Mucosa of stomach (tissue), 1 donor: ENCODE measurements around the gene AKT1S1.

Experiments used
- H3K27me3 ChIP-seq: one replicate; pipeline ENCODE4 v1.7.0; 2013; ENCODE audit warnings: mild to moderate bottlenecking, low read length; ENCODE audit not compliant: control insufficient read depth, insufficient read depth
- H3K36me3 ChIP-seq: one replicate; pipeline ENCODE4 v1.7.0; 2013; ENCODE audit warnings: low read length; ENCODE audit not compliant: control insufficient read depth, insufficient read depth
- H3K4me1 ChIP-seq: one replicate; pipeline ENCODE4 v1.7.0; 2013; ENCODE audit warnings: mild to moderate bottlenecking, low read length; ENCODE audit not compliant: control insufficient read depth, insufficient read depth
- H3K4me3 ChIP-seq: one replicate; pipeline ENCODE4 v1.7.0; 2013; ENCODE audit warnings: low read length
- H3K9ac ChIP-seq: one replicate; pipeline ENCODE4 v1.7.0; 2013; ENCODE audit warnings: mild to moderate bottlenecking, low read length, moderate library complexity
- H3K9me3 ChIP-seq: one replicate; pipeline ENCODE4 v1.7.0; 2013; ENCODE audit warnings: mild to moderate bottlenecking, low read length, moderate library complexity; ENCODE audit not compliant: control insufficient read depth
- donor health status: Pancreatic carcinoma.

Gene AKT1S1

DNA sequence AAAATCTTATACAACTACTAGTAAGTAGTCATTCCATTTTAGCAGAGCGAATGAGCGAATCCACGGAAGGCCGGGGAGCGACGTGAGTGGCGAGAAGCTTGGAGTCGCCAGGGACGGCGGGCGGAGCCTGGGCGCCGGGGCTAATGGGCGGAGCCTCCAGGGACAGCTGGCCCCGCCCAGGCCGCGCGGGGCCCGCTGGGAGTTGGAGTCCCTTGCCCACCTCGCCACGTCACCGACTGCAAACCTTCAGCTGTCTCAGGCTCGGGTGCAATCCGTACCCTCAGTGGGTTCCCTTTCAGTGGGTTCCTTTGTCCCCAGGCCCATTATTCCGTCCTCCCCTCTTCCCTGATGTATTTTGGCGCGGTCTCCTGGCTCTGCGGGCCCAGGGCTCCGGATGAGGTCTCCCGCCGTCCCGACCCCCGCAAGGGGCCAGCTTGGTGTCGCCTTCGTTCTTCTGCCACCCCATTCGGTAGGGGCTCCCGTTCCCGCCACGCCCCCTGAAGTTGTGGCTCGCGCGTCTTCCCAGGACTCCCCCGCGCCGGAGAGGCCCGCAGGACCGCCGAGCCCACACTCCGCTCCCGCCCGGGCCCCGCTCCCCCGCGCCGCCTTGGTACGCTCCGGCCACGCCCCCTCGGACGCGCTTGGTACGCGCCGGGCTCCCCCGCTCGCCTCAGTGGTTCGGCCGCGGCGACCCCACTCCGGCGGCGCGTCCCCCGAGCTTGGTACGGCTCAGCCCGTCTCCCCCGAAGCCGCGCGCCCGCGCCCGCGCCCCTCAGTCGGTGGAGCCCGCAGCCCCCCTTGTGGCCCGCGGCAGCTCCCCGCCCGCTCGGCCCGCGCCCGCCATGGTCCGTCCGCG, 26.4 kb downstream of the AKT1S1 start, which contains the start of gene PTOV1:
TSS of gene PTOV1 (plus strand) at position 673 of the 856 bp plus-strand sequence.
- H3K36me3 ChIP-seq, result no peaks in the 10 kb centered on the region
- H3K9me3 ChIP-seq, result no peaks in the 10 kb centered on the region
- peak within 1 kb of the TSS; percentile 100 for H3K9ac ChIP-seq
- H3K4me3 ChIP-seq, result peak within 1 kb of the TSS; percentile 95
- no peaks in the 10 kb centered on the region for H3K27me3 ChIP-seq
- peaks cover 30% of the 10 kb centered on the region for H3K4me1 ChIP-seq

DNA sequence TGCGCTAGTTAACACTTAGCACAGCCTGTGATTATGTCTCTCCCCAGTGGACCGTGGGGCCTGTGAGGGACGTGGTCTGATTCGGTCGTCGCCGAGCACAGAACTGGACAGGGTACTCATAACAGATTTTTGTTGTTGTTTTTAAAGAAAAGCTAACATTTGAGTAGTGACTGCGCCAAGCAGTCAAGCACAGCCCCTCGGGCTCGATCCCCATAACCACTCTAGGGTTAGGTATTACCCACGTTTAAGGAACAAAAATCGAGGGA, 27.0 kb downstream of the AKT1S1 start:
- peak overlapping the region; percentile 95 for H3K4me3 ChIP-seq
- H3K4me1 ChIP-seq, result peaks cover 30% of the 10 kb centered on the region
- H3K9me3 ChIP-seq, result no peaks in the 10 kb centered on the region
- no peaks in the 10 kb centered on the region for H3K27me3 ChIP-seq
- no peaks in the 10 kb centered on the region for H3K36me3 ChIP-seq
- H3K9ac ChIP-seq, result peak overlapping the region; percentile 100

DNA sequence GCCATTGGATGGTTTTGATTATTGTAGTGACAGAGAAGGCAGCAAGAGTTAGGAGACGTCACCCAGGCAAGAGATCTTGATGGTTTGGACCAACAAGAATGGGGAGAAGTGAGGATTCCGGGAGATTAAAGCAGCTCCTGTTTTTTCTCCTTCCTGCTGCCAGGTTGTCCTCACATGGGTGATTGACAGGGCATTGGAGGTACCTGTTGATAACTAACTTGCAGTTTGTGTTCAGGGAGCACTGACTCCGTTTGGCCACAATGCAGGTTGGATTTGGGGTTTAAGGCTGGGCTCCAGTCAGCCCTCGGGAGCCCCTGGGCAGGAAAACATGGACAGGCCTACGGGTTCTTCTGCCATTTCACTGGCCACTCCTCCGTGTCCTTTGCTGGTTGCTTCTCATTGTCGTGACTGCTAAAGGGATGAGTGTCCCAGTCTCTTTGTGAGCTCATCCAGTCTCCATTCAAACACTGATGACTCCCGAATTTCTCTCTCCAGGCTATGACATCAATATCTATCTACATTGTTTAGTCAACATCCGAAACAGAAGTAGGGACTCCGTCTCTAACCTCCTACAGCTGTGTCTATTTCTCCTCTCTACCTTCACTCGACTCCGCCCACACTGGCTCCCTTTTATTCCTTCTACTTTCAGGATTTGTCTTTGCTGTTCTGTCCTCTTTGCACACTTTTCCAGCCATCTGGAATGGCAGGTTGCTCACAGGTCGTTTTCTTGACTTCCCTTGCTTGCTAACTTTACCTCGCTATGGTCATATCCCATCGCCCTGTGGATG, 27.5 kb downstream of the AKT1S1 start:
- H3K9ac ChIP-seq, result no peak overlapping the region
- no peaks in the 10 kb centered on the region for H3K9me3 ChIP-seq
- no peak overlapping the region for H3K4me3 ChIP-seq
- peaks cover 30% of the 10 kb centered on the region for H3K4me1 ChIP-seq
- H3K36me3 ChIP-seq, result no peaks in the 10 kb centered on the region
- no peaks in the 10 kb centered on the region for H3K27me3 ChIP-seq

DNA sequence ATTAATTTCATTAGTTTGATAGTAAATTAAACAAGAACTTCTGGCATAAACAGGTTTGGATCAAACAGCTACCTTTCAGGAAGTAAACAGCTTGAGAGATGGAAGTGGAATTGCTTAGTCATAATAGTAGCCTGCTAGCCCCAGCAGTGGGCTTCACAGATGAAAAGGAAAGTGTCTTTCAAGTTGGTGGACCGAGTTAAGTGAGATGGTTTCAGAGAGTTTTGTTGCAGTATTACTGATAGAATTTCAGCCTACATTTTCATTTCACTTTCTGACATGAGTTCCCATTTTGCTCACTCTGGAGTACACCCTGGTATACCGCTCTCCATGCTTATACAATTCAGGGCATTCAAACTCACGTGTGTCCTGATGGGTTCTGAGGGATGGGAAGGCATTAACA, 28.2 kb downstream of the AKT1S1 start:
- H3K4me3 ChIP-seq, result no peak overlapping the region
- H3K4me1 ChIP-seq, result peaks cover 28% of the 10 kb centered on the region
- no peak overlapping the region for H3K9ac ChIP-seq
- no peaks in the 10 kb centered on the region for H3K36me3 ChIP-seq
- H3K27me3 ChIP-seq, result no peaks in the 10 kb centered on the region
- H3K9me3 ChIP-seq, result no peaks in the 10 kb centered on the region

DNA sequence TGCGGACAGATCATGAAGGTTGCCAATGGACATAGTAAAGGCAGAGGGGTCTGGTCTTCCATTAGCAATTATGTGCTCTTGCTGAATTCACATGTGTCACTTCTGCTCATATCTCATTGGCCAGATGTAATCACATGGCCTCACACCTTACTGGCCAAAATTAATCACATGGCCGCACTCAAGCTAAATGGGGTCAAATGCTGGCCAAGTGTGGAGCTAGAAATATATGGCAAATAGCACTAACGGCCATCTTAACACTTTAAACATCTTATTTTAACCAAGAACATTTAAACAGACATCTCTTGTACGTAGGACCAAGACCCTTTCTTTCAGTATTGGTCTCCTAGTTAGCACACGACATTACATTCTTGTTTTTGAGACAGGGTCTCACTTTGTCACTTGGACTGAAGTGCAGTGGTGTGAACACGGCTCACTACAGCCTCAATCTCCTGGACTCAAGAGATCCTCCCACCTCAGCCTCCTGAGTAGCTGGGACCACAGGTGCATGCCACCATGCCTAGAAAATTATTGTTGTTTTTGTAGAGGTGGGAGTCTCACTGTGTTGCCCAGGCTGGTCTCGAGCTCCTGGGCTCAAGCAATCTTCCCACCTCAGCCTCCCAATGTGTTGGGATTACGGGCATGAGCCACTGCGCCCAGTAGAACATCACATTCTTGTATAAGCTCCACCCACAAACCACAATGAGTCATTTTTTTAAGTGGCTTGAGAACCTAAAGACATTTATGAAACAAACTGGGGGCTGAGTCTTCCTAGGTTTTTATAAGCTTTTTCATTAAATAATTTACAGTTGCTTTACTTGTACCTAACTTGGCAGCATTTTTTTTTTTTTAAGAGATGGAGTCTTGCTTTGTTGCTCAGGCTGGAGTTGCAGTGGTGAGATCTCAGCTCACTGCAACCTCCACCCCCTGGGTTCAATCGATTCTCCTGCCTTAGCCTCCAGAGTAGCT, 29.1 kb downstream of the AKT1S1 start:
- Histone ChIP-seq H3K4me1 (peaks cover 19% of the 10 kb centered on the region), H3K9me3 (no peaks in the 10 kb centered on the region), H3K27me3 (no peaks in the 10 kb centered on the region), H3K4me3 (no peak overlapping the region), H3K36me3 (no peaks in the 10 kb centered on the region), H3K9ac (no peak overlapping the region)

DNA sequence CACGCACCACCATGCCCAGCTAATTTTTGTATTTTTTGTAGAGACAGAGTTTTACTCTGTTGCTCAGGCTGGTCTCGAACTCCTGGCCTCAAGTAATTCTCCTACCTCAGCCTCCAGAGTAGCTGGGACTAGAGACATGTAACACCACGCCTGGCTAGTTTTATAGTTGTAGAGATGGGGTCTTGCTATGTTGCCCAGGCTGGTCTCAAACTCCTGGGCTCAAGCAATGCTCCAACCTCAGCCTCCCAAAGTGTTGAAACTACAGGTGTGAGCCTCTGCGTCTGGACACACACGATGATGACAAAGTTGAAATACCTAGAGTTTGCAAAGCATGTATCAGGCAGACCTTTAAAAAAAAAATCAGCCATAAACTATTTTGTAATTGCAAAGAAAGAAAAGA, 30.7 kb downstream of the AKT1S1 start:
- H3K36me3 ChIP-seq, result no peaks in the 10 kb centered on the region
- H3K4me1 ChIP-seq, result peaks cover 8% of the 10 kb centered on the region
- no peaks in the 10 kb centered on the region for H3K27me3 ChIP-seq
- no peak overlapping the region for H3K4me3 ChIP-seq
- H3K9me3 ChIP-seq, result no peaks in the 10 kb centered on the region
- no peak overlapping the region for H3K9ac ChIP-seq

DNA sequence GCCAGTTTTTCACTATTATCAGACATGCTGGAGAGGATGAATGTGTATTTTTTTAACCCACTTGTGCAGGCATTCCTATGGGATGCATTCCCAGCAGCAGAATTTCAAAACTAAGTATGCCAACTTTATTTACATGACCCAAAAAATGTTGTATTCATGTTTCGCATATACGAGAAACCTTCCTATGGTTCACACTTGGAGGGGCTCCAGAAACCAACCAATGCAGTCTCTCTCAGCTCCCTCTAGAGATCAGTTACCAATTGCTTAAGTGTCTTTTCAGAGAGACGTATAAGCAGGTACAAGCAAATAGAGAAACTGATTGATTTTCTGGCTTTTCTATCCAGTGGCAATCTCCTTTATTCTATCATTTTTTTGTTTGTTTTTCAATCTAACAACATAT, 31.7 kb downstream of the AKT1S1 start:
- Histone ChIP-seq H3K9ac (no peak overlapping the region), H3K4me1 (peaks cover 8% of the 10 kb centered on the region), H3K9me3 (no peaks in the 10 kb centered on the region), H3K36me3 (no peaks in the 10 kb centered on the region), H3K27me3 (no peaks in the 10 kb centered on the region), H3K4me3 (no peak overlapping the region)

DNA sequence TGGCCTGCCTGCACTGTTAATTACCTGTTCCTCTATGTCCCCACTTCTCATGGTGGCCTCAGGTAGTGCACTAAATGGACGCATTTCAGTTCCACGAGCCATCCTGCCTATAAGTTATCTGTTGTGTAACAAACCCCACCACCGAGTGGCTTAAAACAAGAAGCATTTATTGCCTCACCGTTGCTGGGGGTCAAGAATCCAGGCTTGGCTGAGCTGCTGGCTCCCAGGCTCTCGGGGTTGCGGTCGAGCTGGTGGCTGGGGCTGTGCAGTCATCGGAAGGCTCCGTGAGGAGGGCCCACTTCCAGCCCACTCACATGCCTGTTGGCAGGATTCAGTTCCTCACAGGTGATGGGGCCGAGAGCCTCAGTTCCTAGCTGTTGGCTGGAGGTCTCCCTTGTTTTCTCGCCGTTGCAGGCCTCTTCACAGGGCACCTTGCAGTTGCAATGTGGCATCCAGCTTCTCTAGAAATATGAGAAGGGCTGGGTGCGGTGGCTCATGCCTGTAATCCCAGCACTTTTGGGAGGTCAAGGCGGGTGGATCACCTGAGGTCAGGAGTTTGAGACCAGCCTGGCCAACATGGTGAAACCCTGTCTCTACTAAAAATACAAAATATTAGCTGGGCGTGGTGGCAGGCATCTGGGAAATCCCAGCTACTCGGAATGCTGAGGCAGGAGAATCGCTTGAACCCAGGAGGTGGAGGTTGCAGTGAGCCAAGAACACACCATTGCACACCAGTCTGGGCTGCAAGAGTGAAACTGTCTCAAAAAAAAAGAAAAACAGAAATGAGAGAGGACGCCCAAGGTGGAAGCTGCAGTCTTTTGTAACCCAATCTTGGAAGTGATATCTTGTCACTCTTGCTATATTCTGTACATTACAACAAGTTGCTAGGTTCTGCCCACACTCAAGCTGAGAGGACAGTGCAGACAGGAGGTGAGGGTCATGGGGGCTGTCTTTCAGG, 32.7 kb downstream of the AKT1S1 start:
- Histone ChIP-seq H3K4me3 (no peak overlapping the region), H3K9ac (no peak overlapping the region), H3K36me3 (peaks cover 4% of the 10 kb centered on the region), H3K4me1 (no peaks in the 10 kb centered on the region), H3K27me3 (no peaks in the 10 kb centered on the region), H3K9me3 (no peaks in the 10 kb centered on the region)

DNA sequence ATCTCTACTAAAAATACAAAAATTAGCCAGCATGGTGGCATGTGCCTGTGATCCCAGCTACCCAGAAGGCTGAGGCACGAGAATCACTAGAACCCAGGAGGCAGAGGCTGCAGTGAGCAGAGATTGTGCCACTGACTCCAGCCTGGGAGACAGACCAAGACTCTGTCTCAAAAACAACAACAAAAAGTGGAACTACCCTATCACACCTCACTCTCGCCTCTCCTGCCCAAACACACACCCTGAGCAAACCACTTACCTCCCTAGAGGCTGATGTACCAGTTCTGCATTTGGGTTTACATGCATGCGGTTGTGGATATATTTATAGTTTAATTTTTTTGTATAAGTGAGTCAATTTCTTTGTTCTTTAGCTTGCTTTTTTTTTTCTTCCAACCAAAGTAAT, 33.9 kb downstream of the AKT1S1 start:
- Histone ChIP-seq H3K4me3 (no peak overlapping the region), H3K4me1 (no peaks in the 10 kb centered on the region), H3K9me3 (no peaks in the 10 kb centered on the region), H3K27me3 (no peaks in the 10 kb centered on the region), H3K36me3 (peaks cover 7% of the 10 kb centered on the region), H3K9ac (no peak overlapping the region)

DNA sequence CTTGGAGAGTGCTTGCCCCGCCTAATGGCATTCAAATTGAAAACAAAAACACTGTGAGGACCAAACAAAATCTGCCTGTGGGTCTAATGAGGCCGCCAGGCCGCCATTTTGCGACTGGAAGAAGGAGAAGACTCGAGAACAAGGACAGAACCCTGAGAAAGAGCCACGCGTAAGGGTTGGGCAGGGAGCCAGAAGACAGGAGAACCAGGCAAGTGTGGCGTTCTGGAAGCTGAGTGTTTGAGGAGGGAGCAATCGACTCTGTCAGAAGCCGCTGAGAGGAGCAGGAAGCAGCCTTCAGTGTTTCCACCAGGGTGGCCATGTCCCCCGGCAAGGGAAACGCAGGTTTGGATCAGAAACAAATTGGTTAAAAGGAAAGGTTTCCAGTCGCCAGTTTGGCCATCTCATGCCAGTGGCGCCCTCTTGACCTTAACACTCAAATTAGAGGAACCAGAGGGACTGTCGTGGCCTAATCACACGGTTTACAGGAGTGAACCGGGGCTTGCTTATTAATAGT, 36.4 kb downstream of the AKT1S1 start:
- Histone ChIP-seq H3K27me3 (no peaks in the 10 kb centered on the region), H3K4me1 (no peaks in the 10 kb centered on the region), H3K9ac (no peak overlapping the region), H3K9me3 (no peaks in the 10 kb centered on the region), H3K36me3 (peaks cover 7% of the 10 kb centered on the region), H3K4me3 (no peak overlapping the region)

DNA sequence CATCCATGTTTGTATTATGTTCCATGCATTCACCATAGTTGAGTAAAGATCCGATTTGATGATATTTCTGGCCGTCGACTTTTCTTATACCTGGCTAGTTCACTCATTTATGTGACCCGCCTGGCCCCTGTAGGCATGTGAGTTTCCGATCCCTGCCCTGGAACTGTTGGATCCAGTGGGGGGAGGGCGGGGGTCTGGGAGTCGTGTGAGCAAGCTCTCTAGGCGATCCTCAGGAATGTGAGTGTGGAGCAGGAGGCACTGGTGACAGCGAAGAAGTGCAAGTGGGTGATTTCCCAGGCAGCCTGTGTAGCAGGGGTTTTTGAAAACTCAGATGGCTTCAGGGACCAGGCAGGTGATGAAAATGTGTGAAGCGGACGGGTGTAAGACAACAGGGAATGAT, 36.8 kb downstream of the AKT1S1 start:
- no peaks in the 10 kb centered on the region for H3K27me3 ChIP-seq
- H3K4me3 ChIP-seq, result no peak overlapping the region
- H3K4me1 ChIP-seq, result no peaks in the 10 kb centered on the region
- H3K36me3 ChIP-seq, result peaks cover 7% of the 10 kb centered on the region
- no peak overlapping the region for H3K9ac ChIP-seq
- H3K9me3 ChIP-seq, result no peaks in the 10 kb centered on the region
